Epithelial cell of umbilical artery (primary cell): ENCODE data around the gene FAM136A. TPM values are rescaled to one million over a fixed set of nuclear protein-coding genes. Genes with fewer than 3 reads are reported as not detected.

ENCODE experiments used
- total RNA-seq: library from RNA; depleted of rRNA; stranded (reverse); fragments of >200 nt; gene quantifications from 2 replicates; pipeline ENCODE4 v1.2.3, GENCODE V29; 2014

Gene FAM136A
- 37.8 and 45.1 TPM in 2 replicates for total RNA-seq

DNA sequence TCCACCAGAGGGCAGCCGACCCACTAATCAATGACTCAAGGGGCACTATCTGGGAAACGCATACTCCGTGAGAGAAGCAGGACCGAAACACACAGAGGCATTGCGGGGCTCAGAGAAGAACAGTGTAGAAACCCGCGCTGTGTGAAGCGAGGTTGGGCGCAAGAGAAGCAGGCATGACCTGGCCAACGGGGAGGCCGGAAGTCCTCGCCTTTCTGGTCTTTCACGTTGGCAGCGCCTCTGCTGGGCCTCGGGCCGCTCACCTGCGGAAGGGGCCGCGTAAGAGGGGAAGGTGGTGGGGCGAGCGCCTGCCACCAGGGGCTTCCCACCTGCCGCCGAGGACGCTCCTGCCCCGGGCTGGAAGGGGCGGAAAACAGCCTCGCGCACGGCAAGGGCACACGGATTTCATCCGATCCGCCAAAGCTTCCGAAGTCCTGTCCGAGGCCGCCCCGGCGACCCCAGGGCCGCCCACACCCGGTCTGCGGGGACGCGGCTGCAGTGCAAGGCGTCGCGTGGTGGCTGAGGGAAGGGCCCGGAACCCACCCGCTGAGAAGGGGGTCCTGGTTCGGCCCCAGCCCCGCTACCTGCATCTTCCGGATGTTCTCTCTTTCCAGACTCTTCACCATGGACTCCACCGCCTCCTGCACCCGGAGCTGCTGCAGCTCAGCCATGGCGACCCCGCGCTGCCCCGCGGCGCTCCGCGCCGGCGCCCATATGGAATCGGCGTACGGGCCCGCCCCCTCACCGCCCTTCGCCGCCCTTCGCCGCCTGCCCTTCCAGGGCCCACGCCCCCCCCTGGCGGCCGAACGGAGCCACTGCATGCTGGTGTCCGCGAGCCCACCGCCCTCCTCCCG lies at the start of gene FAM136A:
Gene FAM136A (minus strand): TSS at position 724 of the 851 bp plus-strand sequence. CDS start 56 bp downstream, at position 668.

GRCh38 chr2:70248181-70248847 lies 53.6 kb downstream of the FAM136A start, which contains the start of gene TIA1:
TIA1 (minus strand) TSS chr2:70248628; CDS start chr2:70248430, 198 bp downstream.

Other genes with a start within 250 kb of the FAM136A start
- 26.7 and 31.5 TPM in 2 replicates for gene PCBP1, start 214.6 kb downstream of the FAM136A start, total RNA-seq
- gene C2orf42, start 111.0 kb downstream of the FAM136A start, total RNA-seq = 11.0 and 16.7 TPM in 2 replicates
- 87.4 and 122 TPM in 2 replicates for gene TIA1, start 53.4 kb downstream of the FAM136A start, total RNA-seq
- gene PCYOX1, start 43.9 kb downstream of the FAM136A start, total RNA-seq = 22.7 and 29.0 TPM in 2 replicates
- 302 and 394 TPM in 2 replicates for gene SNRPG, start 8.3 kb downstream of the FAM136A start, total RNA-seq